HG02571 (cell line): ENCODE results near the gene THRSP.
"Not testable (repeated sequence)": the region's sequence is repeated elsewhere in the genome, so short reads cannot be mapped to it uniquely, and the experiment has no call there.

Experiments used
- ATAC-seq: cut with Tn5 transposase; IDR thresholded peaks from one replicate; pipeline ENCODE4 v1.9.1; 2021; ENCODE audit warnings: mild to moderate bottlenecking, moderate library complexity; ENCODE audit not compliant: unreplicated experiment

THRSP gene

DNA sequence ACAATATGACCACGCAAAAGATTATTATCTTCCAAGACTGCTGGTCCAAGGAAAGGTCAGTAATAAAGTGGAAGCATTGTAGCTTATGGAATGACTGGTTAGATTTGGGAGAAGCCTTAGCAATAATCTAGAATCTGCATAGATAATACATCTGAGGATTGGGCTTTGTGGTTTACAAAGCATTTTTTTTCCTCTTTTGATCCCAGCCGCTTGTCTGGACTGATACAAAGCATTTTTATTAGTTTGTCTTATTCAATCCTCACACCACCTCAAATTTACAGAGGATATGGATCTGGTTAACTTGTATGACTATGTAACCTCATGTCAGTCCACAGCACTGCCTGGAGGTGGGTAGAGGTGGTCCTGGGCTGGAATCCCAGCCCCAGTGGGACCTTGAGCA lies 990 bp upstream of the THRSP start:
- no peak for ATAC-seq

DNA sequence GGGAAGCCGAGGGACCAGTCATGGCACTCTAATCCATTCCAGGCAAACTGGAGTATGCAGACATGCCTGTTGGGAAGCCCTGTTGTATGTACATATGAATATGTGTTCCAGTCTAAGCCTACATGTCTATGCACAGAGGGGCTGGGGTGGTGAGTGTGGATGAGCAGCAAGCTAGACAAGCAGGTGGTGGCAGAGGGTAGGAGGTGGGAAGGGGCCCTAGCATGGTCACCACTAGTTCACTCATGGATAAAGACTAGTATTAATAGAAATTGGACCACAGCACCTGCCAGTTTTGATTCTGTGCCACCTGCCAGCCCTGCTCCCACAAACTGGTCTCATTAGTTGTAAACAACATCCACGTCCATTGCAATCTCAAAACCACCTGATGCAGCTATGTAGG lies 1.5 kb downstream of the THRSP start:
- no peak for ATAC-seq

DNA sequence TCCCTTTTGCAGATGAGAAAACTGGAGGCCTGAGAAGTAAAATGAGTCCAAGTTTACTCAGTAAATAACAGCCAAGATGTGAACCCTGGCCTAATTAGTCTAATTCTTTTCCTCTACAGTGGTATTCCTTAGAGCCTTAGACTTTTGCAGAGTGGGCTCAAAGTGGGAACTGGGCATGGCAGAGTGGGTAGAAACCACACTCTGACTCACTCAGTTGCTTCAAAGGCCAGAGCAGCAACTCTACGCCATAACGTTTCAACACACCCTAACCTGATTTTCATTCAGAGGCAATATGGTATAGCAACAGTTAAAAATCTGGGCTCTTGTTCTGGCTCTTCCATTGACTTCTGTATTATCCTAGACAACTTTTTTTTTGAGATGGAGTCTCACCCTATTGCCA lies 2.8 kb downstream of the THRSP start:
- ATAC-seq = no peak

DNA sequence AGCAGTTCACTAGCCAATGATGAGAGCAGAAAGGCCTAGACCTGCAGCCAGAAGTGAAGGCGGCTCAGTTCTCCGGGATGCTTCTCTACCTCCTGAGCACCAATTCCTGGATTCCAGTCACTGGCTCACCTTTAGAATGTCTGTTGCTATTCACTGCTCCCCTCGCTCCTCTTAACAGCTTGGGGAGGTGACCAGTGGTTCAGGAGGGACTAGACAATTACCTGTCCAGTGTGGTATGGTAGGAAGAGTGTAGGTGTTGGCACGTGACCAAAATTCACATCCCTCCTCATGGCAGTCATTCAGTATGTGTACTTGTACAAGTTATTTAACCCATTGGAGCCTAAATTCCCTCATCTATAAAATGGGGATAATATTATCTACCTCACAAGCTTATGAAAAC lies 4.0 kb downstream of the THRSP start:
- ATAC-seq = no peak

DNA sequence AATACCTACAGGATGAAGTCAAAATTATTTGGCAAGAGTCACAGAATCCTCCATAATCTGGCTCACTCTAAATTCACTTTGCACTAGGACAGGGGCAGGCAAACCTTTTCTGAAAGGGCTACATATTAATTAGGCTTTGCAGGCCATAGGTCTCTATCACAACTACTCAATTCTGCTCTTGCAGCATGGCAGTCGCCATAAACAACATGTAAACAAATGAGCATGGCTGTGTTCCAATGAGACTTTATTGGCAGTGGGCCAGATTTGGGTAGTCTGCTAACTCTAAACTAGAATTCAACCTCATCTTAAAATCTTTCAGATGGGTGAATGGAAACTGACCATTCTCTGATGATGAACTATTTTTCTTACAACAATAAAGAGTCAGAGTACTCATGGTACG lies 5.8 kb downstream of the THRSP start:
- no peak for ATAC-seq

DNA sequence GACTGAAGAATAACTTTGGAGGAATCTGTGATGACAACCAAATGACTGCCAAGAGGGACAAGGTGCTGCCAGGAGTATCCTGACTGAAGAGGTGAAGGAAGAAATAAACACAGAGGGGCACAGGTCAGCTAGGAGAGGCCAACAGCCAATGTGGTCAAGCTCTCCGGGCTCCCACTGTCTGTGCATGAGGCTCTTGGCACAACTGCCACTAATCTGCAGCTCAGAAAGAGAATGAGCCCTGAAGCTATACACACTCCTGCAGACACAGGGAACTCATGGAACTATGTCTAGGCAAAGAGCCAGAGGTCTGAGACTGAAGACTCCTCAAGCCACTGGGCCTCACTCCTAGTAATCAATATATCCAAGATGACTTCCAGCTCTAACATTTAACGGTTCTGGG lies 7.0 kb downstream of the THRSP start:
- no peak for ATAC-seq

DNA sequence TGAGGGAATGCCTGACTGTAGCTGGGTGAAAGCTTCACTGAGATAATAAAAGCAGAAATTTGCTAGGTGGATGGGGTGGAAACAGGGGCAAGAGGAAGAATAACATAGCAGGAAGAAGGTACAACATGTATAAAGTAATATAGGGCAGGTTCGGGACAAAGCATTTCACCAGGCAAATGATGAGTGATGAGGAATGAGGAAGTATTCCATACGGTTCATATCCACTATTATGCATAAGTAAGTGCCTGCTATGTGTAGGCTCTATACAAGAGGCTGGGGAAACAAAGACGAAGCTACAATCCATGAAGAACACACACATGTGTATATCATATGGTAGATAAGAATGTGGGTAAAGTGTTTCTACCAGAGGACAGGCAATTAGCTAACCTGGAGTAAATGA lies 8.1 kb downstream of the THRSP start:
- ATAC-seq = no peak

DNA sequence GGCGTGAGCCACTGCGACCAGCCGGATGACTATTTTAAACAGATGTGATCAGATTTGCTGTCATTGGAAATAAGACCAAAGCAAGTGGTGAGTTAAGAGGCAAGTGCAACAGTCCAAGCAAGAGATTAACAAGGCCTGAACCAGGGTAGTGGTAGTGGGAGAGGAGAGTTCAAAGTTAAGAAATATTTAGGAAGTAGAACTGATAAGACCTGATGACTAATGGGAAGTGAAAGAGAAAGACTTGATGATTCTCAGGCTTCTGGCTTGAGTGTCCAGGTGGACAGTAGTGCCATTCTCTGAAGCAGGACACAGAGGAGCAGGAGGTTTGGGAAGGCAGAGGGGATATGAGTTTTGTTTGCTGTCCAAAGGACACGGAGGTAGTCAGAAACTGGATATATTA lies 8.8 kb downstream of the THRSP start:
- no peak for ATAC-seq

DNA sequence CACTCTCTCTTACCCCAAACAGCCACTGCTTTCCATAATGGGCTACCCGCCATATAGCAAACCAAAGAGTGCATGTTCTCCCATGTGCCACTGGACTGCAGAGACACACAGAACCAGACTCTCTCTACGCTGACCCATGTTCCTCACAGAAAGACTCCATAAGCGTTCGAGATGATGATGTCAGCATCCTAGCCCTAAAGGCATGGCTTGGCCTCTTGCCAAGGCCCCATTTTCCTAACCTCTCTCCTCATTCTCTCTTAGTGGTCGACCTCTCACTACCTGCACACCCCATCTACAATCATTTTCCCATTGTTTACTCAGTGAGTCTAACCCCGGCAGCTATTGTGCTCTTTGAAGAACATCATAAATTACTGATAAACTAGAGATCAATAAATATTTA lies 11.1 kb downstream of the THRSP start:
- ATAC-seq = no peak

DNA sequence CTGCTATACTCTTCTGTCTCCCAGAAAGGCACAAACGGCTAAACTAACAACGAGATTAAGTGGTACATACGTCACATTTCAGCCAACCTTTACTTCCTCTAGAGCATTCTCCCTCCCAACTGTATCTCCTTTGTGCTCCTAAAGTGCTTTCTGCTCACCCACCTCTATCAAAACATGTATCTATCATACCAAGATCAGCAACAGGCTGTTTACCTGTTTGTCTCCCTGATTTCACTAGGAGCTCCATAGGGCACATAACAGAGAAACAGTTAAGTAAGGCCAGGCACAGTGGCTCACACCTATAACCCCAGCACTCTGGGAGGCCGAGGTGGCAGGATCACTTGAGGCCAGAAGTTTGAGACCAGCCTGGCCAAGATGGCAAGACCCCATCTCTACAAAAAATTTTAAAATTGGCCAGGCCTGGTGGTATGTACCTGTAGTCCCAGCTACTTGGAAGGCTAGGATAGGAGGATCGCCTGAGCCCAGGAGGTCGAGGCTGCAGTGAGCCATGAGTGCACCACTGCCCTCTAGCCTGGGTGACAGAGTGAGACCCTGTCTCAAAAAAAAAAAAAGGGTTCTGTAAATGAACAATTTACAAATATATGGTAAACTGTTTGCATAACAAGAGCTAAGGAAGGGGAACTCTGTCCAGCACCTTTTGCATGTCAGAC lies 13.2 kb downstream of the THRSP start:
- no peak for ATAC-seq

DNA sequence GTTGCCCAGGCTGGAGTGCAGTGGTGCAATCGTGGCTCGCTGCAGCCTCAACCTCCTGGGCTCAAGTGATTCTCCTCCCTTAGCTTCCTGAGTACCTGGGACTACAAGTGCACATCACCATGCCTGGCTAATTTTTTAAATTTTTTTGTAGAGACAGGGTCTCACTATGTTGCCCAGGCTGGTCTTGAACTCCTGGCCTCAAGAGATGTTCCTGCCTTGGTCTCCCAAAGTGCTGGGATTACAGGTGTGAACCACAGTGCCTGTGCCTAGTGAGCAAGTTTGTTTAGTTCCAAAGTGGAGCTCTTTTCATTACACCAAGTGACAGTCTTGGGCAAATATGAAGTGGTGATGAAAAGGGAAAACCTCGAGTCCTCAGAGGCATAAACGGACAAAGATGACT lies 13.9 kb downstream of the THRSP start:
- ATAC-seq = not testable (repeated sequence)

DNA sequence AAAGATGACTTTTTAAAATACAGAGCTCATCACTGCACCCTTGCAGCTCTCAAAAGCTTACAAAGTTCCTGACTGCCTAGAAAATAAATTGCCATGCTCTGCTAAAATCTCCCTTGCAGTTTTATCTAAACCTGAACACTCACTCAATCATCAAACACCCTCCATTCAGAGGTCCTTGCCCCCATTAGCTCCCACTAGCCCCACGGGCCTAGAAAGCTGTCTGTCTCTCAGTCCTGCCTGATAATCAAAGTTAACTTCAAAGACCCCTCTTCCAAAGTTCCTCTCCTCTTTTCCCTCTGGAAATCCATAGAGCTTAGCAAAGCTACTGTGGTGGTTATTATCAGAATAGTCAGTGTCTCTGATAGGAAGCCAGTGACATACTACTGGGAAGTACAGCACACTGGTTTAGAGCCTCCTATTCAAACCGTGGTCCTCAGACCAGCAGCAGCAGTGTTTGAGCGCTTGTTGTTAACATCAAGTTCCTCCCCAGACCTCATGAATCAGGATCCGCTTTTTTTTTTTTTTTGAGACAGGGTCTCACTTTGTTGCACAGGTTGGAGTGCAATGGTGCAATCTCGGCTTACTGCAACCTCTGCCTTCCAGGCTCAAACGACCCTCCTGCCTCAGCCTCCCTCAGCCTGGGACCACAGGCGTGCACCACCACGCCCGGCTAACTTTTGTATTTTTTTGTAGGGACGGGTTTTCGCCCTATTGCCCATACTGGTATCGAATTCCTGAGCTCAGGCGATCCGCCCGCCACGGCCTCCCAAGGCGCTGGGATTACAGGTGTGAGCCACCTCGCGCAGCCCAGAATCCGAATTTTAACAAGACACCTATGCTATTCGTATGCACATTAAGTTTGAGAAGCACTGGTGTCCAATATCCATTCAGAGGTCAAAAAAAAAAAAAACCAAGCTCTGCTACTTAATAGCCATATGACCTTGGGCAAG lies 14.8 kb downstream of the THRSP start:
- ATAC-seq = no peak

DNA sequence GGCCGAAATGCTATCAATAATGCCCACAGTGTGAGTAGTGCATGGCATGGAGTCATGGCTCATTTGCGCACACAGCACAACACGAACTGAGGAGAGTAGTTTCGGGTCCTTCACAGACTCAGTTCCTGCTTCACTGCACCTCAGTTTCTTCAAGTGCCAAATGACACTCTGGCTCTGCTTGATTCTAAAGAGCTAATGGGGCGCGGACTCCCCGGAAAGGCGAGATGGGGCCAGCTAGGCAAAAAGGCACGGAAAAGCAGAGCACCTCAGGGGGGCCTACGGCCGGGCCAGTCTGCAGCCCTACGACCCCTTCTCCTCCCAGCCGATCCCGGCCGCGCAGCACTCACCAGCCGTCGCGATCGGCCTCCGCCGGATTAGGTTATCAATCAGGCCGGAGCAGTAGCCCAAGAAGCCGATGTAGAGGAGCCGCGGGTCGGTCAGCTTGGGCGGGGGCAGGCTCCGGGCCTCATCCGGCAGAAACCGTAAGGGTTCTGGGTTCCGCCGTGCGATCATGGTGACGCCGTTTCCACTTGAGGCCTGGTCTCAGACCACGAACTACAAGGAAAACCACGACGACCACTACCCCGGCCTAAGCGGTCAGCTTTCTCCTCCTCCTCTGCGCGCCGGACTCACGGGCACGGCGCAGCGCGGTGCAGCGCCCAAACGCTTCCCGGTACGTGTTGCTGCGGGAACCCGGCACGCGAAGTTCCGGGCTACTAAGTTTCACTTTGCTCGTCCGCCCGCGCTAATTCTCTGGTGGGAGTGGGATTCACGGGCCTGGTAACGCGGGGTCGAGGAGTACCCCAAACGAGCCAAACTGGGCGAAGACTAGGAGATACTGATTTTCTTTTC lies 15.8 kb downstream of the THRSP start, which contains the start of gene NDUFC2:
Gene NDUFC2 (minus strand): TSS at position 631 of the 852 bp plus-strand sequence. CDS start 118 bp downstream, at position 513.
- ATAC-seq = peak; percentile 72

DNA sequence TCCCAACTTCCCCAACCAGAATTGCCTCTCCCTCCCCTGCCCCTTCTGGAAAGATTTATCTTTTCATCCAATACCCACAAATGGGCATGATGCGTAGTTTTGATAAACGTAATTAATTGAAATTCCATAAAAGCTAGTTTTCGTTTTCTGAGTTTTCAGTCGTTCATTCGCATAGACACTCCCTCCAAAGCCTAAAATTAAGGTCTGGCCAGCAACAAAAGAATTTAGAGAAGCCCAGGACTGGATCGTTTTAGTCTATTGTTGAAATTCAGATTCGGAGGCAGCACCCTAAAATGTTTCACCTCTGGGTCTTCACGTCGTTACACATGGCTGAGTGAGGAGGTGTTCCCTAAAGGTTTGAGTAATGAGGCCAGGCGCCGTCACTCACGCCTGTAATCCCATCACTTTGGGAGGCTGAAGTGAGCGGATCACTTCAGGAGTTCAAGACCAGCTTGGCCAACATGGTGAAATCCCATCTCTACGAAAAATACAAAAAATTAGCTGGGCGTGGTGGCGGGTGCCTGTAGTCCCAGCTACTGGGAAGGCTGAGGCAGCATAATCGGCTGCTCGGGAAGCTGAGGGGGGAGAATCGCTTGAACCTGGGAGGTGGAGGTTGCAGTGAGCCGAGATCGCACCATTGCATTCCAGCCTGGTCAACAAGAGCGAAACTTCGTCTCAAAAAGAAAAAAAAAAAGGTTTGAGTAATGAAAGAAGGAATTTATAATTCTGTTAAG lies 16.6 kb downstream of the THRSP start:
- ATAC-seq = no peak

DNA sequence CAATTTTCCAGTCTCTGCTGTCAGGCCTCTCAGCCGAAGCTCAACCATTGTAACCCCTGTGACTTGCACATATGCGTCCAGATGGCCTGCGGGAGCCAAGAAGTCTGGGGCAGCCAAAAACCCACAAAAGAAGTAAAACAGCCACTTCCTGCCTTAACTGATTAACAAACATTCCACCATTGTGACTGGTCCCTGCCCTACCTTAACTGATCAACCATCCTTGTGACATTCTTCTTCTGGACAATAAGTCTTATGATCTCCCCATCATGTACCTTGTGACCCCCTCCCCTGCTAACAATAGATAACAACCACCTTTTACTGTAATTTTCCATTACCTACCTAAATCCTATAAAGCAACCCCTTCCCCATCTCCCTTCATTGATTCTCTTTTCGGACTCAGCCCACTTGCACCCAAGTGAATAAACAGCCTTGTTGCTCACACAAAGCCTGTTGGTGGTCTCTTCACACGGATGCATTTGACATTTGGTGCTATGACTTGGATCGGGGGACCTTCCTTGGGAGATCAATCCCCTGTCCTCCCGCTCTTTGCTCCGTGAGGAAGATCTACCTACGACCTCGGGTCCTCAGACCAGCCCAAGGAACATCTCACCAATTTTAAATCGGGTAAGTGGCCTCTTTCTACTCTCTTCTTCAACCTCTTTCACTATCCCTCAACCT lies 17.3 kb downstream of the THRSP start:
- no peak for ATAC-seq

DNA sequence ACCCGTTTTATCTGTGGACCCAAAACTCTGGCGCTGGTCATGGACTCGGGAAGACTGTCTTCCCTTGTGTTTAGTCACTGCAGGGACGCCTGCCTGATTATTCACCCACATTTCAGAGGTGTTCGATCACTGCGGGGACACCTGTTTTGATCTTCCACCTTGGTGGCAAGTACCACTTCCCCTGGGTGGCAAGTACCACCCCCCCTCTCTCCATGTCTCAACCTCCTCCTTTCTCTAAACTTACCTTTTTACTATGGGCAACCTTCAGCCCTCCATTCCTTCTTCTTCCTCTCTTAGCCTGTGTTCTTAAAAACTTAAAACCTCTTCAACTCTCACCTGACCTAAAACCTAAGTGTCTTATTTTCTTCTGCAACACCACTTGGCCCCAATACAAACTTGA lies 17.9 kb downstream of the THRSP start:
- no peak for ATAC-seq

DNA sequence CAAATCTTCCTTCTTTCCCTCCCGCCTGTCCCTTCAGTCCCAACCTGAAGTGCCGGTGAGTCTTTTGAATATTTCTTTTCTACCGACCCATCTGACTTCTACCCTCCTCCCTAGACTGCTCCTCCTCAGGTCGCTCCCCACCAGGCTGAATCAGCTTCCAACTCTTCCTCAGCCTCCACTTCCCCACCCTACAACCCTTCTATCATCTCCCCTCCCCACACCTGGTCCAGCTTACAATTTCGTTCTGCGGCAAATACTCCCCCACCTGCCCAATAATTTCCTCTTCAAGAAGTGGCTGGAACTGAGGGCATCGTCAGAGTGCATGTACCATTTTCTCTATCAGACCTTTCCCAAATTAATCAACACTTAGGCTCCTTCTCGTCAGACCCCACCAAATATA lies 18.5 kb downstream of the THRSP start:
- ATAC-seq = no peak

DNA sequence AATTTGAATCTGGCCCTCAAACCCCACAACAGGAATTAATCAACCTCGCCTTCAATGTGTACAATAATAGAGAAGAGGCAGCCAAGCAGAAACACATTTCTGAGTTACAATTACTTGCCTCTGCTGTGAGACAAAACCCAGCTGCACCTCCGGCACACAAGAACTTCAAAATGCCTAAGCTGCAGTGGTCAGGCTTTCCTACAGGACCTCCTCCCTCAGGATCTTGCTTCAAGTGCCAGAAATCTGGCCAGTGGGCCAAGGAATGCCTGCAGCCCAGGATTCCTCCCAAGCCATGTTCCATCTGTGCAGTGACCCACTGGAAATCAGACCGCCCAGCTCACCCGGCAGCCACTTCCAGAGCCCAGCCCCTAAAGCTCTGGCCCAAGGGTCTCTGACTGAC lies 19.4 kb downstream of the THRSP start:
- ATAC-seq = no peak

DNA sequence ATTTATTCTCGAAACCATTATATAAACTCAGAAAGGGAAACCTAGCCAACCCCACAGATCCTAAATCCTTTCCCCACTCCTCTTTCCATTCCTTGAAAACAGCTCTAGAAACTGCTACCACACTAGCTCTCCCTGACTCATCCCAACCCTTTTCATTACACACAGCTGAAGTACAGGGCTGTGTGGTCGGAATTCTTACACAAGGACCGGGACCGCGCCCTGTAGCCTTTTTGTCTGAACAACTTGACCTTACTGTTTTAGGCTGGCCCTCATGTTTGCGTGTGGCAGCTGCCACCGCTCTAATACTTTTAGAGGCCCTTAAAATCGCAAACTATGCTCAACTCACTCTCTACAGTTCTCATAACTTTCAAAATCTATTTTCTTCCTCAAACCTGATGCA lies 20.8 kb downstream of the THRSP start:
- not testable (repeated sequence) for ATAC-seq

DNA sequence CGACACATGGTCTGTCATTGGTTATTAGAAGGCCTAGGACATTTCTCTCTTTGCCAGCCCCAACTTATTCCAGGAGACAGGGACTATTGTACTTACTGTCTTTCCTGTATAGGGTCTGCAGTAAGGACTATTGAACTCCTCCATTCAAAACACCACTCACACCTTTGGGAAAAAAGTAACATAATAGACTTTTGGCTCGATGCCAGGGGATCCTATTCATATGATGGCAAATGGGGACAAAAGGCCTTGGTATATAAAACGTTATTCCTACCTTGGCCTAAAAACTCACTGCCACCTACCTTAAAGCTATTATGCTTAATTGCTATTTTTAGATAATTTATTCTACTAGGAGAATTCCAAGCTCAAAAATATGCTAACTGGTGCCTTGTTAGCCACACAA lies 22.3 kb downstream of the THRSP start:
- no peak for ATAC-seq
